Panc1 (cell line): Measurements from ENCODE around the gene TBX2. TPM values are rescaled to one million over a fixed set of nuclear protein-coding genes. Genes with fewer than 3 reads are reported as not detected.

ENCODE experiments used
- ATAC-seq: fragments of 200-7000 bp; cut with Tn5 transposase; 2 replicates; pipeline ENCODE4 v1.9.1; 2020; ENCODE audit warnings: mild to moderate bottlenecking, moderate library complexity
- BruUV-seq: library from RNA; stranded (reverse); fragments of 400-500 nt; replicated peaks from 2 replicates; lab custom pipeline; 2021; lab: Mats Ljungman, UMichigan
- CTCF ChIA-PET: fragments of 300-600 bp; sonication (Branson Sonifier 250); formaldehyde crosslinking; loops from one replicate; lab custom pipeline; 2022; ENCODE audit warnings: antibody characterized with exemption; lab: Charles Lee
- POLR2A ChIA-PET: fragments of 300-600 bp; sonication (Branson Sonifier 250); formaldehyde crosslinking; loops from one replicate; lab custom pipeline; 2022; ENCODE audit warnings: antibody characterized with exemption; lab: Charles Lee
- DNase-seq: peaks from one replicate; pipeline ENCODE4 v3.0.0-alpha.2; 2010; ENCODE audit warnings: low read depth, low spot score
- H3K27ac ChIP-seq: 2 replicates; pipeline ENCODE4 v1.5.1; 2011; ENCODE audit warnings: mild to moderate bottlenecking, low read length, inconsistent platforms
- H3K27me3 ChIP-seq: fragments of 200-500 bp; sonication (Bioruptor generic); 2 replicates; pipeline ENCODE4 v1.6.0; 2014; ENCODE audit warnings: low read length, inconsistent platforms; ENCODE audit not compliant: control insufficient read depth, insufficient read depth
- H3K36me3 ChIP-seq: fragments of 200-500 bp; sonication (Bioruptor generic); 2 replicates; pipeline ENCODE4 v1.5.1; 2014; ENCODE audit warnings: inconsistent platforms, mild to moderate bottlenecking, low read length, moderate library complexity; ENCODE audit not compliant: control insufficient read depth, insufficient read depth
- H3K4me1 ChIP-seq: 2 replicates; pipeline ENCODE4 v1.5.1; 2011; ENCODE audit warnings: inconsistent platforms, mild to moderate bottlenecking, low read length, moderate library complexity; ENCODE audit not compliant: control insufficient read depth, insufficient read depth
- H3K4me3 ChIP-seq, 2 experiments: 2 replicates each; pipeline ENCODE4 v1.5.1; 2011 to 2012; ENCODE audit warnings: low read depth in 2 of 2, low read length in 2 of 2, mild to moderate bottlenecking in 2 of 2, inconsistent platforms in 1 of 2, moderate library complexity in 1 of 2
- H3K9me3 ChIP-seq: fragments of 200-500 bp; sonication (Bioruptor generic); 2 replicates; pipeline ENCODE4 v1.5.1; 2014; ENCODE audit warnings: low read depth, mild to moderate bottlenecking, inconsistent platforms, low read length, moderate library complexity; ENCODE audit not compliant: control insufficient read depth, insufficient read depth
- POLR2AphosphoS5 ChIP-seq: IDR thresholded peaks from 2 replicates; pipeline ENCODE4 v1.6.1; 2012; ENCODE audit warnings: mild to moderate bottlenecking, low read depth, low read length, moderate library complexity
- REST ChIP-seq, 2 experiments: IDR thresholded peaks; 2 replicates each; pipeline ENCODE4 v1.6.1; 2011 to 2012; ENCODE audit warnings: low read depth in 2 of 2, control low read depth in 1 of 2, low read length in 1 of 2, mild to moderate bottlenecking in 1 of 2, moderate library complexity in 1 of 2; ENCODE audit not compliant: insufficient read depth in 1 of 2
- SIN3A ChIP-seq: IDR thresholded peaks from 2 replicates; pipeline ENCODE4 v1.6.1; 2012; ENCODE audit warnings: low read depth, mild to moderate bottlenecking, low read length, moderate library complexity, borderline replicate concordance; ENCODE audit not compliant: insufficient read depth
- TCF7L2 ChIP-seq: IDR thresholded peaks from 2 replicates; pipeline ENCODE4 v1.6.1; 2011; ENCODE audit warnings: mild to moderate bottlenecking, low read depth, low read length, inconsistent platforms
- in situ Hi-C: cut with HindIII; loops from 2 replicates; pipeline ENCODE4 v1.10.0; 2016; ENCODE audit warnings: low sequenced_read_pairs, low pct_unique_long_range_greater_than_20kb
- intact Hi-C: fragments of 100-400 bp; cut with micrococcal nuclease; formaldehyde crosslinking; loops from one replicate; pipeline ENCODE4 v1.10.0; 2022; ENCODE audit not compliant: unreplicated experiment
- total RNA-seq: library from RNA; stranded (reverse); gene quantifications from one replicate; pipeline ENCODE4 v1.2.1, GENCODE V29; 2021; ENCODE audit not compliant: unreplicated experiment
- TF ChIP-seq, protein P1 (sequence below): fragments of 450-650 bp; IDR thresholded peaks from 2 replicates; pipeline ENCODE4 v1.5.1; 2017; ENCODE audit warnings: mild to moderate bottlenecking

The TBX2 gene
- total RNA-seq, 1 experiment from 2014 or later, result 35.6 TPM

GRCh38 chr17:61364463-61364846 lies 35.2 kb upstream of the TBX2 start:
- BruUV-seq, result no TSS peak

GRCh38 chr17:61366076-61366714 lies 33.4 kb upstream of the TBX2 start:
- intact Hi-C loops, result no loop called here
- BruUV-seq, result no TSS peak
- ChIA-PET POLR2A (no interaction called here), CTCF (interaction anchor here (0.6 kb wide), 1 partner anchor 21 kb away, joined by 5 read pairs; no protein-coding TSS in a partner anchor)
- ATAC-seq, result no peak
- Histone ChIP-seq H3K4me3 (no peak overlapping the region), H3K27me3 (no peaks in the 10 kb centered on the region), H3K36me3 (no peaks in the 10 kb centered on the region), H3K27ac (no peak overlapping the region; the same call in 1 of the 2 replicates), H3K4me1 (no peaks in the 10 kb centered on the region), H3K9me3 (no peaks in the 10 kb centered on the region)
- DNase-seq, result no peak
- TF ChIP-seq, protein P1, sequence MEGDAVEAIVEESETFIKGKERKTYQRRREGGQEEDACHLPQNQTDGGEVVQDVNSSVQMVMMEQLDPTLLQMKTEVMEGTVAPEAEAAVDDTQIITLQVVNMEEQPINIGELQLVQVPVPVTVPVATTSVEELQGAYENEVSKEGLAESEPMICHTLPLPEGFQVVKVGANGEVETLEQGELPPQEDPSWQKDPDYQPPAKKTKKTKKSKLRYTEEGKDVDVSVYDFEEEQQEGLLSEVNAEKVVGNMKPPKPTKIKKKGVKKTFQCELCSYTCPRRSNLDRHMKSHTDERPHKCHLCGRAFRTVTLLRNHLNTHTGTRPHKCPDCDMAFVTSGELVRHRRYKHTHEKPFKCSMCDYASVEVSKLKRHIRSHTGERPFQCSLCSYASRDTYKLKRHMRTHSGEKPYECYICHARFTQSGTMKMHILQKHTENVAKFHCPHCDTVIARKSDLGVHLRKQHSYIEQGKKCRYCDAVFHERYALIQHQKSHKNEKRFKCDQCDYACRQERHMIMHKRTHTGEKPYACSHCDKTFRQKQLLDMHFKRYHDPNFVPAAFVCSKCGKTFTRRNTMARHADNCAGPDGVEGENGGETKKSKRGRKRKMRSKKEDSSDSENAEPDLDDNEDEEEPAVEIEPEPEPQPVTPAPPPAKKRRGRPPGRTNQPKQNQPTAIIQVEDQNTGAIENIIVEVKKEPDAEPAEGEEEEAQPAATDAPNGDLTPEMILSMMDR, result no peak
- TF ChIP-seq SIN3A, result no peak
- TF ChIP-seq POLR2AphosphoS5, result no peak
- TF ChIP-seq REST (IDR thresholded peaks at IDR 0.05; ENCODE audit: insufficient read depth in 1 of 2, low read depth in 2 of 2, low read length in 1 of 2), result no peak
- TF ChIP-seq TCF7L2, result no peak
- in situ Hi-C loops, result no loop called here

More at GRCh38 chr17:61364463-61364846, 35.2 kb upstream of the TBX2 start:
- ATAC-seq (no peak), DNase-seq (no peak)
- in situ Hi-C loops, result no loop called here
- Histone ChIP-seq H3K27me3 (no peaks in the 10 kb centered on the region), H3K27ac (no peak overlapping the region), H3K9me3 (no peaks in the 10 kb centered on the region), H3K4me3 (no peak overlapping the region), H3K4me1 (no peaks in the 10 kb centered on the region), H3K36me3 (no peaks in the 10 kb centered on the region)
- ChIA-PET POLR2A (no interaction called here), CTCF (no interaction called here)
- intact Hi-C loops, result no loop called here
- TF ChIP-seq, protein P1, result no peak
- TF ChIP-seq POLR2AphosphoS5 (no peak), REST (IDR thresholded peaks at IDR 0.05; ENCODE audit: insufficient read depth in 1 of 2, low read depth in 2 of 2, low read length in 1 of 2) (no peak), SIN3A (no peak), TCF7L2 (no peak)
